ENCODE data around the gene AUH. TPM values are rescaled to one million over a fixed set of nuclear protein-coding genes. Genes with fewer than 3 reads are reported as not detected.
A peak's percentile ranks its signal among the peaks of the same experiment; 100 is the strongest.

AUH gene
- total RNA-seq, 1 donor from 2014 or later, result 17.3 TPM

DNA sequence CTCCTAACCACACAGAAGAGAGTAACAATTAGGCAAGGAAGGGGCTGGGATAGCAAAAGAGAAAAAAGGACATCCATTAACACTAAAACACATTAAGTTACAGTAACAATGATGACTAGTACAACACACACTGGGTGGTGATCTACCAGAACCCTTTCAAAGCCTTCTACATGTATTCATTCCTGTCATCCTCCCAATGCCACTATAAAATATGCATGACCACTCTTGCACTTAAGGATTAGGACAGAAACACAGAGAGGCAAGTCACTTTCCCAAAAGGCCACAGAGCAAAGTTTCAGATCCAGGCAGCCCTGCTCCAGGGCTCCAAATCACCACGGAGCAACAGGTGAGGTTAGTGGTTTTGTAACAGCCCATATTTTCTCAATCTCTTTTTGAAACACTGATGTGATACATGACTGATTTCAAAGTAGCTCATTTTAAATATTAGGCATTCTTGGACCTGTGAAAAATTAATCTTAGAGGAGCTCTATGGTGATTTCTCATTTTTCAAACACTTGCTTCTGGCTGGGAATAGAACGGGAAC lies 86.7 kb downstream of the AUH start:
- H3K4me3 ChIP-seq, result no peak overlapping the region
- H3K27ac ChIP-seq, result no peak overlapping the region
- TF ChIP-seq, protein P1, sequence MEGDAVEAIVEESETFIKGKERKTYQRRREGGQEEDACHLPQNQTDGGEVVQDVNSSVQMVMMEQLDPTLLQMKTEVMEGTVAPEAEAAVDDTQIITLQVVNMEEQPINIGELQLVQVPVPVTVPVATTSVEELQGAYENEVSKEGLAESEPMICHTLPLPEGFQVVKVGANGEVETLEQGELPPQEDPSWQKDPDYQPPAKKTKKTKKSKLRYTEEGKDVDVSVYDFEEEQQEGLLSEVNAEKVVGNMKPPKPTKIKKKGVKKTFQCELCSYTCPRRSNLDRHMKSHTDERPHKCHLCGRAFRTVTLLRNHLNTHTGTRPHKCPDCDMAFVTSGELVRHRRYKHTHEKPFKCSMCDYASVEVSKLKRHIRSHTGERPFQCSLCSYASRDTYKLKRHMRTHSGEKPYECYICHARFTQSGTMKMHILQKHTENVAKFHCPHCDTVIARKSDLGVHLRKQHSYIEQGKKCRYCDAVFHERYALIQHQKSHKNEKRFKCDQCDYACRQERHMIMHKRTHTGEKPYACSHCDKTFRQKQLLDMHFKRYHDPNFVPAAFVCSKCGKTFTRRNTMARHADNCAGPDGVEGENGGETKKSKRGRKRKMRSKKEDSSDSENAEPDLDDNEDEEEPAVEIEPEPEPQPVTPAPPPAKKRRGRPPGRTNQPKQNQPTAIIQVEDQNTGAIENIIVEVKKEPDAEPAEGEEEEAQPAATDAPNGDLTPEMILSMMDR (IDR thresholded peaks at IDR 0.05), result no peak
- no peaks in the 10 kb centered on the region for H3K9me3 ChIP-seq
- no peaks in the 10 kb centered on the region for H3K27me3 ChIP-seq (ENCODE audit: low read depth)
- intact Hi-C loops (cut with DNase I), result no loop called here
- no peaks in the 10 kb centered on the region for H3K4me1 ChIP-seq
- ATAC-seq (no peak), DNase-seq (no peak)
- H3K36me3 ChIP-seq, result no peaks in the 10 kb centered on the region

DNA sequence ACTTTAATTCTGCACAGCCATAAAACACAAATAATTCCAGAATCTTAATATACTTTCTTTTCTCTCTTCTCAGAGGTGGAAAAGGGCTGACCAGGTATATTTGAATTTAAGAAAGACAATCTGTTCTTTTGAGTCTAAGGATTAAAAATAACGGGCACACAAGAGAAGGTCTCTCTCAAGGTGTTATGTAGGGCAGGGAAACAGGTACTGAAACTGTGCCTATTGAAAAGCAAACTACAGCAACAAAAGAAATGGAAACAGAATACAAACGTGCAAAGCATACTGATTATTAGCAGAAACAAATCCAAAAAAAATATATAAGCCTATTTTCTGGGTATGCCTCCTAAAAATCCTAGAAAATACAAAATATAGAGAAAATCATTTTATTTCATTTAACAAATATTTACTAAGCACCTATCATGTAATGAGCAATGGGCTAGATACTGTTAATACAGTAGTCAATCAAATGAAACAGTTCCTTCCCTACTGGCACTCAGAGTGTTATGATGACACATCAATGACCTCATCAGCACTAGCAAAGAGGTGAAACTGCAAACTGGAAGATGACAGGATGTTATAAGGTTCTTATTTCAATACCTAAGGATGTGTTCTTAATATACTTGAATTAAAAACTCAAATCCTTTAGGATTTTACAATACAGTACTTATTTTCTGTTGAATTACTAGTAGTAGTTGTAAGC lies 87.7 kb downstream of the AUH start:
- Histone ChIP-seq H3K27ac (no peak overlapping the region), H3K4me1 (no peaks in the 10 kb centered on the region), H3K4me3 (no peak overlapping the region), H3K36me3 (no peaks in the 10 kb centered on the region), H3K9me3 (no peaks in the 10 kb centered on the region), H3K27me3 (ENCODE audit: low read depth) (no peaks in the 10 kb centered on the region)
- TF ChIP-seq, protein P1 (IDR thresholded peaks at IDR 0.05), result no peak
- no peak for DNase-seq
- peak in 1 of 2 donors; percentile 28 for ATAC-seq
- intact Hi-C loops (cut with DNase I), result no loop called here

- Histone ChIP-seq H3K27ac (no peak overlapping the region), H3K4me1 (no peaks in the 10 kb centered on the region), H3K4me3 (no peak overlapping the region), H3K9me3 (no peaks in the 10 kb centered on the region), H3K27me3 (ENCODE audit: low read depth) (no peaks in the 10 kb centered on the region), H3K36me3 (no peaks in the 10 kb centered on the region)
- DNase-seq (no peak), ATAC-seq (no peak)
- TF ChIP-seq, protein P1 (IDR thresholded peaks at IDR 0.05), result no peak
- intact Hi-C loops (cut with DNase I), result no loop called here
Observed at GRCh38 chr9:91271156-91271555, 90.6 kb downstream of the AUH start.

DNA sequence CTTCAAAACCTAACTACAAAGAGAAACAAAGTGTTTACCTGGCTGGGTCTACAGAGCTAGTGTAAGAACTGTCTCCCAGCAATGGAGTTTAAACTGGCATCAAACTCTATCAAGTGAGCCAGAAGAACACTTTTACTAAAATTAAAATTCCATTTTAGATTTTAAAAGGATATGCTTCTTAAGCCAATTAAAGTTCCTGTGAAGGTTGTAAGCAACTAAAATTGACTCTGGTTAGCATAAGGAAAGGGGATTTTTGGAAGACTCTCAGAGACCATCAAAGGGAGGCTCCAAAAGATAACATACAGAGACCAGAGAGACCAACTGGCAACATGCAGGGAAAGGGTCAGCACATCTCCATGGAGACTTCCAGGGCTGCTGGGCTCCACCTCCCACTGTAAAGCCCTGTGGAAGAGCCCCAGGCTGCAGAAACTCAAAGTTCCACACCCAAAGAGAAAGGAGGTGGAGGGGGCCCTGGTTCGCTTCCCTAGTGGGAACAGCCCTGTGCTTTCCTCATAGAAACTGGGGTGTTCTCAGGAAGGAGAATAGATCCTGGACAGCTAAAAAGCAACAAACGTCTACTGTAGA lies 91.7 kb downstream of the AUH start:
- TF ChIP-seq, protein P1 (IDR thresholded peaks at IDR 0.05), result no peak
- H3K9me3 ChIP-seq, result no peaks in the 10 kb centered on the region
- no peak overlapping the region for H3K27ac ChIP-seq
- H3K4me1 ChIP-seq, result no peaks in the 10 kb centered on the region
- intact Hi-C loops (cut with DNase I), result no loop called here
- DNase-seq (no peak), ATAC-seq (no peak)
- no peaks in the 10 kb centered on the region for H3K36me3 ChIP-seq
- H3K4me3 ChIP-seq, result no peak overlapping the region
- H3K27me3 ChIP-seq (ENCODE audit: low read depth), result no peaks in the 10 kb centered on the region

- H3K27ac ChIP-seq, result no peak overlapping the region
- TF ChIP-seq, protein P1 (IDR thresholded peaks at IDR 0.05), result no peak
- H3K27me3 ChIP-seq (ENCODE audit: low read depth), result no peaks in the 10 kb centered on the region
- no peak overlapping the region for H3K4me3 ChIP-seq
- ATAC-seq (peak in 1 of 2 donors; percentile 14), DNase-seq (no peak)
- no peaks in the 10 kb centered on the region for H3K4me1 ChIP-seq
- no peaks in the 10 kb centered on the region for H3K9me3 ChIP-seq
- H3K36me3 ChIP-seq, result no peaks in the 10 kb centered on the region
- intact Hi-C loops (cut with DNase I), result no loop called here
Observed at GRCh38 chr9:91266448-91266847, 95.3 kb downstream of the AUH start.
